Mesodermal cell (in vitro differentiated cells): ENCODE measurements around the gene HMX1.

Experiments used
- H3K27ac ChIP-seq: 2 replicates; pipeline ENCODE4 v1.7.0; 2013; ENCODE audit warnings: mild to moderate bottlenecking, low read depth, low read length, moderate library complexity; ENCODE audit not compliant: severe bottlenecking
- H3K36me3 ChIP-seq: 2 replicates; pipeline ENCODE4 v1.7.1; 2013; ENCODE audit warnings: mild to moderate bottlenecking, low read length, moderate library complexity; ENCODE audit not compliant: control insufficient read depth, insufficient read depth
- H3K4me1 ChIP-seq: one replicate; pipeline ENCODE4 v1.7.1; 2013; ENCODE audit warnings: mild to moderate bottlenecking, low read length; ENCODE audit not compliant: insufficient read depth, control insufficient read depth, poor library complexity, severe bottlenecking
- H3K4me3 ChIP-seq: 2 replicates; pipeline ENCODE4 v1.7.0; 2013; ENCODE audit warnings: low read length, control low read depth, mild to moderate bottlenecking; ENCODE audit not compliant: insufficient read depth, poor library complexity, severe bottlenecking; ENCODE audit errors: extremely low read depth
- H3K9me3 ChIP-seq: 2 replicates; pipeline ENCODE4 v1.7.1; 2013; ENCODE audit warnings: mild to moderate bottlenecking, low read length, moderate library complexity; ENCODE audit not compliant: control insufficient read depth
- WGBS, 2 experiments: methylation state at CpG; one replicate each; pipeline ENCODE4 v1.1.5; 2013; ENCODE audit warnings: missing lambda C conversion rate in 2 of 2; ENCODE audit not compliant: insufficient coverage in 2 of 2; 5-methylcytosine and 5-hydroxymethylcytosine counted together

HMX1 gene

GRCh38 chr4:8908206-8908893 lies 36.7 kb upstream of the HMX1 start:
- Histone ChIP-seq H3K27ac (no peak overlapping the region), H3K9me3 (no peaks in the 10 kb centered on the region), H3K4me3 (no peak overlapping the region), H3K36me3 (no peaks in the 10 kb centered on the region), H3K4me1 (peaks cover 3% of the 10 kb centered on the region)
- 89% methylated on average over 30 to 34 of the region's 34 CpGs for WGBS, 2 experiments

- WGBS, 2 experiments, result 86 to 94% methylated on average over 11 to 13 of the region's 14 CpGs
- H3K4me1 ChIP-seq, result peaks cover 3% of the 10 kb centered on the region
- no peaks in the 10 kb centered on the region for H3K9me3 ChIP-seq
- H3K36me3 ChIP-seq, result no peaks in the 10 kb centered on the region
- no peak overlapping the region for H3K27ac ChIP-seq
- H3K4me3 ChIP-seq, result no peak overlapping the region
Observed at GRCh38 chr4:8907596-8908205, 36.1 kb upstream of the HMX1 start.

- Histone ChIP-seq H3K36me3 (no peaks in the 10 kb centered on the region), H3K27ac (no peak overlapping the region), H3K4me3 (no peak overlapping the region), H3K9me3 (peaks cover 2% of the 10 kb centered on the region), H3K4me1 (peaks cover 3% of the 10 kb centered on the region)
- WGBS, 2 experiments, result 88 to 89% methylated on average over 14 to 21 of the region's 22 CpGs
Observed at GRCh38 chr4:8906991-8907595, 35.5 kb upstream of the HMX1 start.

- WGBS, 2 experiments, result 76 to 84% methylated on average over 5 to 7 of the region's 8 CpGs
Observed at GRCh38 chr4:8906668-8906970, 35.0 kb upstream of the HMX1 start.

GRCh38 chr4:8905773-8906667 lies 34.4 kb upstream of the HMX1 start:
- WGBS, 2 experiments, result 89 to 93% methylated on average over 24 to 30 of the region's 33 CpGs
- Histone ChIP-seq H3K4me1 (peaks cover 3% of the 10 kb centered on the region), H3K27ac (no peak overlapping the region)

More at GRCh38 chr4:8906668-8906970, 35.0 kb upstream of the HMX1 start:
- peaks cover 3% of the 10 kb centered on the region for H3K4me1 ChIP-seq
- no peaks in the 10 kb centered on the region for H3K36me3 ChIP-seq
- H3K4me3 ChIP-seq, result no peak overlapping the region
- no peak overlapping the region for H3K27ac ChIP-seq
- peaks cover 7% of the 10 kb centered on the region for H3K9me3 ChIP-seq

GRCh38 chr4:8905226-8905772 lies 33.7 kb upstream of the HMX1 start:
- 85 to 88% methylated on average over 20 of the region's 20 CpGs for WGBS, 2 experiments
- Histone ChIP-seq H3K36me3 (no peaks in the 10 kb centered on the region), H3K9me3 (peaks cover 19% of the 10 kb centered on the region), H3K4me3 (no peak overlapping the region), H3K4me1 (peaks cover 3% of the 10 kb centered on the region), H3K27ac (no peak overlapping the region)

More at GRCh38 chr4:8905773-8906667, 34.4 kb upstream of the HMX1 start:
- Histone ChIP-seq H3K9me3 (peaks cover 13% of the 10 kb centered on the region), H3K36me3 (no peaks in the 10 kb centered on the region), H3K4me3 (no peak overlapping the region)

- Histone ChIP-seq H3K27ac (no peak overlapping the region), H3K4me1 (peaks cover 3% of the 10 kb centered on the region), H3K4me3 (no peak overlapping the region), H3K36me3 (no peaks in the 10 kb centered on the region), H3K9me3 (peaks cover 19% of the 10 kb centered on the region)
- WGBS, 2 experiments, result 78 to 86% methylated on average over 1 to 5 of the region's 6 CpGs
Observed at GRCh38 chr4:8904666-8905065, 33.0 kb upstream of the HMX1 start.

GRCh38 chr4:8904041-8904501 lies 32.4 kb upstream of the HMX1 start:
- WGBS, 2 experiments, result 95 to 96% methylated on average over 6 to 9 of the region's 9 CpGs
- Histone ChIP-seq H3K9me3 (peaks cover 19% of the 10 kb centered on the region), H3K36me3 (no peaks in the 10 kb centered on the region), H3K4me1 (no peaks in the 10 kb centered on the region), H3K4me3 (no peak overlapping the region), H3K27ac (no peak overlapping the region)

- no peaks in the 10 kb centered on the region for H3K4me1 ChIP-seq
- 77 to 87% methylated on average over 5 to 6 of the region's 6 CpGs for WGBS, 2 experiments
- no peaks in the 10 kb centered on the region for H3K36me3 ChIP-seq
- H3K4me3 ChIP-seq, result no peak overlapping the region
- H3K27ac ChIP-seq, result no peak overlapping the region
- H3K9me3 ChIP-seq, result peaks cover 19% of the 10 kb centered on the region
Observed at GRCh38 chr4:8901335-8901734, 29.7 kb upstream of the HMX1 start.

- WGBS, 2 experiments, result 75 to 79% methylated on average over 5 to 6 of the region's 6 CpGs
- Histone ChIP-seq H3K36me3 (no peaks in the 10 kb centered on the region), H3K27ac (no peak overlapping the region), H3K4me3 (no peak overlapping the region), H3K9me3 (peaks cover 19% of the 10 kb centered on the region), H3K4me1 (no peaks in the 10 kb centered on the region)
Observed at GRCh38 chr4:8900588-8900987, 28.9 kb upstream of the HMX1 start.
